Upper lobe of left lung (tissue), 6 donors: Measurements from ENCODE around the gene GRIN1. TPM values are rescaled to one million over a fixed set of nuclear protein-coding genes. Genes with fewer than 3 reads are reported as not detected.

Experiments used
- ATAC-seq, 2 donors: fragments of 200-7000 bp; cut with Tn5 transposase; one replicate each; pipeline ENCODE4 v1.9.1; 2022; ENCODE audit warnings: mild to moderate bottlenecking in 2 of 2, moderate library complexity in 2 of 2; ENCODE audit not compliant: low FRiP score in 2 of 2
- DNase-seq, 2 donors: peaks; one replicate each; pipeline ENCODE4 v3.0.0-alpha.2; 2019 to 2020
- H3K27ac ChIP-seq, 4 donors: fragments of 200-600 bp; sonication (generic); one replicate each; pipeline ENCODE4 v1.5.1; 2016 to 2019
- H3K27me3 ChIP-seq, 4 donors: fragments of 200-600 bp; sonication (generic); one replicate each; pipeline ENCODE4 v1.5.1; 2017 to 2019
- H3K36me3 ChIP-seq, 4 donors: fragments of 200-600 bp; sonication (generic); one replicate each; pipeline ENCODE4 v1.5.1; 2016 to 2019
- H3K4me1 ChIP-seq, 4 donors: fragments of 200-600 bp; sonication (generic); one replicate each; pipeline ENCODE4 v1.5.1; 2018 to 2019
- H3K4me3 ChIP-seq, 4 donors: fragments of 200-600 bp; sonication (generic); one replicate each; pipeline ENCODE4 v1.5.1; 2017 to 2019; ENCODE audit warnings: mild to moderate bottlenecking in 2 of 4, moderate library complexity in 1 of 4
- H3K9me3 ChIP-seq, 4 donors: fragments of 200-600 bp; sonication (generic); one replicate each; pipeline ENCODE4 v1.5.1; 2018 to 2019
- CTCF ChIP-seq, 6 experiments: fragments of 450-650 bp in 4 of 6; fragments of 200-600 bp in 2 of 6; sonication (generic) in 2 of 6; IDR thresholded peaks; one replicate each; pipeline ENCODE4 v1.5.1; 2016 to 2019; ENCODE audit warnings: antibody characterized with exemption in 6 of 6
- EP300 ChIP-seq, 4 donors: sonication (generic); formaldehyde crosslinking; IDR thresholded peaks; one replicate each; pipeline ENCODE4 v1.5.1; 2017; ENCODE audit warnings: antibody characterized with exemption in 4 of 4, control low read depth in 2 of 4
- POLR2A ChIP-seq, 4 donors: fragments of 450-650 bp; IDR thresholded peaks; one replicate each; pipeline ENCODE4 v1.5.1; 2016 to 2017; ENCODE audit warnings: antibody characterized with exemption in 4 of 4, mild to moderate bottlenecking in 2 of 4
- POLR2AphosphoS5 ChIP-seq, 2 donors: sonication (generic); formaldehyde crosslinking; IDR thresholded peaks; one replicate each; pipeline ENCODE4 v1.5.1; 2017; ENCODE audit warnings: antibody characterized with exemption in 2 of 2
- WGBS, 2 donors: methylation state at CpG; one replicate each; pipeline ENCODE4 v1.1.5; 2017 to 2018; 5-methylcytosine and 5-hydroxymethylcytosine counted together
- total RNA-seq, 6 donors: library from RNA; depleted of rRNA in 4 of 6; stranded (reverse); fragments of >200 nt in 4 of 6; gene quantifications; one replicate each; pipeline versions ENCODE4 v1.1.0 to v1.2.1, GENCODE V29; 2016 to 2021
- donor health status: DM: no; HTN: no; CAD: no; lungs with moderate emphysema.
- donor health status: DM: no; HTN: yes; CAD: no; lungs with severe emphysema.

Gene GRIN1
- total RNA-seq, 6 donors from 2014 or later = 0.17 to 2.1 (median 0.49) TPM; not detected in 3

- ATAC-seq (no peak), DNase-seq (no peak)
- Histone ChIP-seq H3K36me3 (no peaks in the 10 kb centered on the region), H3K27ac (no peak overlapping the region), H3K4me1 (peaks cover 30 to 44% (median 35%) of the 10 kb centered on the region in 4 donors), H3K9me3 (no peaks in the 10 kb centered on the region), H3K27me3 (peaks cover 8 to 54% (median 43%) of the 10 kb centered on the region in 4 donors), H3K4me3 (no peak overlapping the region)
- TF ChIP-seq CTCF (IDR thresholded peaks at IDR 0.05) = no peak
- TF ChIP-seq POLR2AphosphoS5 (IDR thresholded peaks at IDR 0.05) = no peak
- TF ChIP-seq POLR2A (IDR thresholded peaks at IDR 0.05) = no peak
- no peak for TF ChIP-seq EP300 (IDR thresholded peaks at IDR 0.05)
- 43 to 44% methylated on average over 4 to 13 of the region's 14 CpGs for WGBS, 2 donors
These were observed 31.7 kb downstream of the GRIN1 start for GRCh38 chr9:137170486-137171148.

GRCh38 chr9:137171149-137171900 is 32.4 kb downstream of the GRIN1 start:
- Histone ChIP-seq H3K27ac (no peak overlapping the region), H3K27me3 (peaks cover 8 to 47% (median 36%) of the 10 kb centered on the region in 4 donors), H3K4me1 (peaks cover 30 to 44% (median 35%) of the 10 kb centered on the region in 4 donors), H3K4me3 (no peak overlapping the region), H3K9me3 (no peaks in the 10 kb centered on the region), H3K36me3 (no peaks in the 10 kb centered on the region)
- ATAC-seq (no peak), DNase-seq (peak in 1 of 2 donors; percentile 64)
- no peak for TF ChIP-seq EP300 (IDR thresholded peaks at IDR 0.05)
- WGBS, 2 donors = 78 to 82% methylated on average over 5 to 17 of the region's 22 CpGs

GRCh38 chr9:137172901-137173795 is 34.2 kb downstream of the GRIN1 start:
- peaks cover 0 to 8% (median 5%) of the 10 kb centered on the region in 4 donors for H3K36me3 ChIP-seq
- ATAC-seq (no peak), DNase-seq (peak in 1 of 2 donors; percentile 52)
- H3K27me3 ChIP-seq = peaks cover 4 to 29% (median 19%) of the 10 kb centered on the region in 4 donors
- TF ChIP-seq POLR2A (IDR thresholded peaks at IDR 0.05) (no peak), CTCF (IDR thresholded peaks at IDR 0.05) (no peak), EP300 (IDR thresholded peaks at IDR 0.05) (no peak), POLR2AphosphoS5 (IDR thresholded peaks at IDR 0.05) (no peak)
- H3K4me3 ChIP-seq = no peak overlapping the region
- H3K9me3 ChIP-seq = no peaks in the 10 kb centered on the region
- 51 to 59% methylated on average over 16 to 21 of the region's 21 CpGs for WGBS, 2 donors
- H3K27ac ChIP-seq = no peak overlapping the region
- H3K4me1 ChIP-seq = peaks cover 18 to 29% (median 27%) of the 10 kb centered on the region in 4 donors

GRCh38 chr9:137173796-137174664 is 35.1 kb downstream of the GRIN1 start:
- no peak overlapping the region for H3K4me3 ChIP-seq
- no peak for ATAC-seq
- DNase-seq = peak in 1 of 2 donors; percentile 81
- H3K27me3 ChIP-seq = peaks cover 0 to 20% (median 13%) of the 10 kb centered on the region in 4 donors
- peaks cover 0 to 16% (median 12%) of the 10 kb centered on the region in 4 donors for H3K36me3 ChIP-seq
- no peak overlapping the region for H3K27ac ChIP-seq
- TF ChIP-seq EP300 (IDR thresholded peaks at IDR 0.05) (no peak), POLR2A (IDR thresholded peaks at IDR 0.05) (no peak), POLR2AphosphoS5 (IDR thresholded peaks at IDR 0.05) (no peak)
- peaks cover 9 to 21% (median 18%) of the 10 kb centered on the region in 4 donors for H3K4me1 ChIP-seq
- WGBS, 2 donors = 58 to 88% methylated on average over 15 to 42 of the region's 45 CpGs
- H3K9me3 ChIP-seq = no peaks in the 10 kb centered on the region

GRCh38 chr9:137174722-137175293 is 35.9 kb downstream of the GRIN1 start:
- no peaks in the 10 kb centered on the region for H3K9me3 ChIP-seq
- 46 to 57% methylated on average over 15 to 34 of the region's 34 CpGs for WGBS, 2 donors
- ATAC-seq = no peak
- H3K27me3 ChIP-seq = peaks cover 0 to 12% (median 6%) of the 10 kb centered on the region in 4 donors
- peaks cover 1 to 13% (median 10%) of the 10 kb centered on the region in 4 donors for H3K4me1 ChIP-seq
- H3K4me3 ChIP-seq = no peak overlapping the region
- peak in 1 of 2 donors; percentile 81 for DNase-seq
- H3K27ac ChIP-seq = no peak overlapping the region
- peaks cover 3 to 24% (median 18%) of the 10 kb centered on the region in 4 donors for H3K36me3 ChIP-seq
- TF ChIP-seq CTCF (IDR thresholded peaks at IDR 0.05) (peak in 1 of 6 experiments; percentile 15), POLR2AphosphoS5 (IDR thresholded peaks at IDR 0.05) (no peak), EP300 (IDR thresholded peaks at IDR 0.05) (no peak)
